GM19395 (cell line): ENCODE results near the gene DOCK8.

Source experiments
- ATAC-seq: cut with Tn5 transposase; IDR thresholded peaks from one replicate; pipeline ENCODE4 v1.9.1; 2021; ENCODE audit warnings: mild to moderate bottlenecking, moderate library complexity; ENCODE audit not compliant: unreplicated experiment

The DOCK8 gene

GRCh38 chr9:487429-487828 is 272.8 kb downstream of the DOCK8 start:
- no peak for ATAC-seq

GRCh38 chr9:488448-488847 is 273.8 kb downstream of the DOCK8 start:
- no peak for ATAC-seq

- no peak for ATAC-seq
These were observed 274.8 kb downstream of the DOCK8 start for GRCh38 chr9:489198-490197.

- ATAC-seq = no peak
These were observed 280.1 kb downstream of the DOCK8 start for GRCh38 chr9:494764-495163.

- no peak for ATAC-seq
These were observed 281.1 kb downstream of the DOCK8 start for GRCh38 chr9:495739-496138.

GRCh38 chr9:503326-503725 is 288.7 kb downstream of the DOCK8 start:
- no peak for ATAC-seq

- peak; percentile 91 for ATAC-seq
These were observed 289.5 kb downstream of the DOCK8 start, which contains the start of gene KANK1 for GRCh38 chr9:503881-504852. Gene KANK1 (plus strand): TSS chr9:504695.

- peak; percentile 29 for ATAC-seq
These were observed 290.5 kb downstream of the DOCK8 start for GRCh38 chr9:504921-505740.

- ATAC-seq = no peak
These were observed 291.0 kb downstream of the DOCK8 start for GRCh38 chr9:505741-506059.

GRCh38 chr9:506281-506680 is 291.6 kb downstream of the DOCK8 start:
- ATAC-seq = no peak

- ATAC-seq = no peak
These were observed 297.2 kb downstream of the DOCK8 start for GRCh38 chr9:511861-512260.

GRCh38 chr9:512555-513272 is 298.0 kb downstream of the DOCK8 start:
- ATAC-seq = no peak
